Renal cortex interstitium (tissue), 11 donors: ENCODE results near the gene SLC12A9. TPM values are rescaled to one million over a fixed set of nuclear protein-coding genes. Genes with fewer than 3 reads are reported as not detected.
A peak's percentile ranks its signal among the peaks of the same experiment; 100 is the strongest.

Source experiments
- DNase-seq, 11 donors: peaks; one replicate each; pipeline ENCODE4 v3.0.0-alpha.2; 2013; ENCODE audit warnings: low read depth in 9 of 11, low spot score in 4 of 11; ENCODE audit errors: extremely low read depth in 1 of 11
- polyA plus RNA-seq, 3 donors: library from polyadenylated mRNA; unstranded; fragments of 120-200 nt; gene quantifications; one replicate each; pipeline ENCODE4 v1.2.1, GENCODE V29; 2013; ENCODE audit not compliant: insufficient read length in 3 of 3

Gene SLC12A9
- polyA plus RNA-seq, 3 donors, result 20.9 to 38.3 (median 28.1) TPM

DNA sequence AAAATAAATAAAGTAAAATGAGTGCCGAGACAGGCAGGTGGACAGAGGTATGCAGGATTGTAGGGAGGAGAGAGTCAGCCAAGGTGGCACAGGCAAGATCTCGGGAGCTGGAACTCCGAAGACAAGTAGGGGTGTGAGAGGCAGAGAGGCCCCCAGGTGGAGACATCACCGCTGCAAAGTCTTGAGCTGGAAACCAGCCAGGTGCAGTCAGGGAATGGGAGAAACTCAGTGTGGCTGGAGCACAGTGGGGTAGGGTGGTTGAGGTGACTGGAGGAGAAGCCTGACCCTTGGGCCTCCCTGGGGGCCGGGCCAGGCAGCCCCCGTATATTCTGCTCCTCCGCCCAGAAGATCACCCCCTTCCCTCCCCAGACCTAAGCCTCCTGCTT is 29.4 kb upstream of the SLC12A9 start:
- DNase-seq, result no peak

DNA sequence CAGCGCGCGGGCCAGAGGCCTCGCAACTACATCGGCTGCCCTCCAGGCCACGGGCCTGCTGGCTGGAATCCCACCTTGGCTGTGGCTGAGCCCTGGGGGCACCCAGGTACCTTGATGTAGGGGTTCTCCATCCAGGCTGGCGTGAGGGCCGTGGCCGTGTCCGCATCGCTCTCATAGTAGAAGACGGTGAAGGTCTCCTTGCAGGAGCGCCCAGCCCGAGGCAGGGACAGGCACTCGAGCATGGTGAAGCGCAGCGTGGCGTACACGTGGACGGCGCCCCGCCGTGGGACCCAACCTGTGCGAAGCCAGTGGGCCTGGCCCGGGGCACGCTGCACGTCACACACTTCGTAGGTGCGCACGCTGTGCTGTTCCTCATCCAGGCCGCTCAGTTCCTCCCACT is 29.0 kb upstream of the SLC12A9 start:
- DNase-seq, result no peak

DNA sequence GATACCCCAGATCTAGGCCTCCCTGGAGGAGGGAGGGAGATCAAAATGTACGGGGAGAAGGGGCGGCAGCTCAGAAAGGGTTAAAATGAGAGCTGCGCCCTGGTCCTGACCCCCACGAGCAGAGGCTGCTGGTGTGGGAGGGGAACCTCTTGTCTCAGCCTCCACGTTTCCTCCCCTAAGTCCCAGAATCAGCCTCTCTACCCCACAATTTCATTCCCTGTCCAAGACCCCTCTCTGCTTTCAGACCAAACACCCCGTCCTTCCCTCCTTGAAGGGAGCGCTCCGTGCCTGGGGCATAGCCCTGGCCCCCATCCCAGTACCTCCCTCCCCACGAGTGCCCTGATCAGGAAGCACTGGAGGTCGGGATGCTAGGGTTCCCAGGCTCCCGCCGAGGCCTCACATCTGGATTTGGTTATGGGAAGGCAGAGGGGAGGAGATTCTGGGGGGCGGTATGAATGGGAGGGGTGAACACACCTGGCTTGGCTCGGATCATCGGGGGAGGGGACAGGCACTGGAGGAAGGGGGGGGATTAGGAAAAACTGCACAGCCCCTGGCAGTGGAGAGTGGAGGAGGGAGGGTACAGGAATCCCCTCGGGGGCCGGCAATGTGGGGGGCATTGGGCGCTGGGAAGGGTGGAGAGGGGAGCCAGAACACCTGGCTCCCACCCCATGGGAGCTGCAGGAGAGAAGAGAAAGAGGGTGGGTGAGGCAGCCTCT is 27.9 kb upstream of the SLC12A9 start:
- no peak for DNase-seq

DNA sequence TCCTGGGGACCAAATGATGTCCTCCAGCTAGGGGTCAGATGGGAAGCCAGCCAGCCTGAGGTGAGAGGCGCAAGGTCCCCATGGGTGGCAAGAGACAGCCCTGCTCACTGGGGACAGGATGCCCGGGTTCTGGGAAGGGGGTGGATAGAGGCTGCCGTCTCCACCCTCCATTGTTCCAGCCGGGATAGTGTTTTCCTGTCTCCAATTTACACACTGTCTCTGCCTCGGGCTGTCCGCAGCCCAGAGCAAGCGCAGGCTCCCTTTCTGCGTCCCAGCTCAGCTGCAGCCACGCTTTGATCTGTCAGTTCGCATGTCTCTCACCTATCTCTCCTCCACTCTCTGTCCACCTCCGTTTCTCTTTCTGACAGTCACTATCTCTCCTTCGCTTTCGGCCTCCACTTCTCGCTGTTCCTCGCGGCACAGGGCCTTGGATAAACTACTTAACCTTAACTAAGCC is 27.3 kb upstream of the SLC12A9 start:
- DNase-seq, result no peak

DNA sequence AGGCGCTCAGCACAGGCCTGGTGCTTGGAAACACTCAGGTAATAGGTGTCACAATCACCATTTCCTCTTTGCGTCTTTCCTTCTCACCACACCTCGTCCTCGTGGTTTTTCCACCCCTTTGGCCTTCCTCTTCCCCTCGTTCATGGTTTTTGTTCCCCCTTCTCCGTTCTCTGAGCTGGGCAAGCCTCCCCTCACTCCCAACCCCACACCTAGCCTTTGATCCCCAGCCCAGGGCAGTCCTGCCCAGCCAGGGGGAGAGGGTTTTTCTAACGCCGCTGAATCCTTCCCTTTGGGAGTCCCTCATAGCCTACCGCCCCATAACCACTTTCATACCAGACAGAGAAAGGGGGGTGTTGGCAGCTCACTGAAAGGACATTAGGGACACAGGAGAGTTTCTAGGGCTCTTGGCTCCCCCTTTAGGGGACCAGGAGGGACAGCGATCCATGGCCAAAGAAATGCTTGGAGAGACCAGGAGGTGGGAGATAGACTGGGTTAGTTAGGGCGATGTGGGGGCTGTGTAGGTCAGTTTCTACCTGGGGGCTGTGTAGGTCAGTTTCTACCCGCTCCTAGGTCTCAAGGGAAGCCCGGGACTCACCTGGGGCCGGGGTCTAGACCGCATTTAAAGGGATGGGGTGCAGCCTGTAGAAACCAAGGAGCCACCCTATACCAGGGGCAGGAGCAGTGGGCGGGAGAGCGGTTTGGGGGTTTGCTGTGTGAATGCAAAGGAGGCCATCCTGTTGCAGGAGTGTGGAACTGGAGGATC is 26.6 kb upstream of the SLC12A9 start:
- peak in 3 of 11 donors; percentile 25 to 47 (median 44) for DNase-seq

DNA sequence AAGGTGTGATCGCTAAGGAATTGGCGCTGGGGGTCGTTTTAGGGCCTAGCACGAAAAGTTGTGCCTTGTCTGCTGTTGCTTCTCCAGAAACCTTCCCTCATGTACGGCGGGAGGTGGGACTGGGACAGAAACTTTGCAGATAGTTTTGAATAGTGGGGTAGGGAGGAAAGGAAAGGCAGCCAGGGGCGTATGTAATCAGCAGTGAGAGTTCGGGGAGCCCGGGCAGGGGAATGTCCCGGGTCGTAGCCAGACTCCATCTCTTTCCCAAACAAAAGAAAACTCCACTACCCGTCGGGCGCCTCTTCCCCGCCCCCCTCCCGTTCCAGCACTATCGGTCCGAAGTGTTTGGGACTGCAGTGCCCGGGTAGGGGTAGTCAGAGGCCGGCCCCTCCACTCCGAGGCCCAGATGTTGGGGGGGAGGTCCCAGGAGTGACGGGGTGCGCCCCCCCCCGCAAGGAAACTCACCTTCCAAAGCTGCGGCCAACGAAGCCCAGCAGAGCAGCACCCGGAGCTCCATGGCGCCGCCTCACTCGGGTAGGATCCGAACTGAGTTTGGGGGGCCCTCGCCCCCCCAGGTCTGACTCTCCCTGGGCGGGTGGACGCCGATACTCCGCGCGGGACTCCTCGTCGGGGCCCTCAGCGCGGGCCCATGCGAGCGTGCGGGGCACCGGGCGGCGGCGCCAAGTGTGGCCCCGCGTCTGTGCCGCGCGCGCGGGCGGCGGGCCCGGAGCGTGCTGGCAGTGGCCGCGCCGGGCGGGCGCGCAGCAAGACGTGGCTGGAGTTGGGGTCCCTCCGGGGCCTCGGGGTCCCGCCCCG is 25.8 kb upstream of the SLC12A9 start:
- DNase-seq, result peak in 1 of 11 donors; percentile 30

DNA sequence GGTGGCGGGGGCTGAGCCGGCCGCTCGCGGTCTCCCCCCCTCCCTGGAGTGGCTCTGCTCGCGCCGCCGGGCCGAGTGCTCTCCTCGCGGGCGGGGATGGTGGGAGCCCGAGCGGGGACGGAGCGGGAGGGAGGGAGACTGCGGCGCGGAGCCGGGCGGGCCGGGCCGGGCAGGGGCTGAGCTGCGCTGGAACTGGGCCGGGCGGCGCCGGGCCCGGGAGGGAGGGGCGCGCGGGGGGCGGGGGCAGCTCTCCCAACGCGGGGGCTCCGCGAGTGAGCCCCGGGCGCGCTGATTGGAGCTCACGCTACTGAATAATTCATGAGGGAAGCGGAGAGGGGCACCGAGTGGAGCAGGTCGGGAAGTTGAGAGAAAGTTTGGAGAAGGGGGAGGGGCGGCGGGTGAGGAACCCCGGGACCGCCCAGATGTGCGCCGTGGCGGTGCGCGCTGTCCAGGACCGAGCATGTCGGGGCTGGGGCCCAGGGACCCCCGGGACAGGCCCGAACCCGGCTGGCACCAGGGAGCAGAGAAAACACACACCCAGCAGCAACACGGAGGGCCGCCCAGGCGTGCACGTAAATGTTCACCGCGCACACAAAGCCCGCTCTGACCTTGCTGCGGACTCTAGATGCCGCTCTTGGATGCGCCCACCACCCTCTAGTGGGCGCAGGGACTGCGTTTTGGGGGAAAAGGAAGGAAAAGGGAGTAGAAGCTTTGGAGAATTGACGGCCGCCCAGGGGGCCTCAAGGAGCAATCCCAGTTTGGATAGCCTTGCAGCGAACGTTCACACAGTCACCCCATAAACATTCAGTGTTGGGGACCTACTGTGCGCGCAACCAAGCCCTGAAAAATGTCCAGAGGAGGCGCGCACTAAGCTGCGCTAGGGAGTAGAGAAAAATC is 24.9 kb upstream of the SLC12A9 start, which contains the start of gene EPHB4:
EPHB4 (minus strand) TSS at position 194 of the 897 bp plus-strand sequence. CDS start 493 bp downstream, outside the sequence.
- peak; percentile 71 to 93 (median 89) for DNase-seq

DNA sequence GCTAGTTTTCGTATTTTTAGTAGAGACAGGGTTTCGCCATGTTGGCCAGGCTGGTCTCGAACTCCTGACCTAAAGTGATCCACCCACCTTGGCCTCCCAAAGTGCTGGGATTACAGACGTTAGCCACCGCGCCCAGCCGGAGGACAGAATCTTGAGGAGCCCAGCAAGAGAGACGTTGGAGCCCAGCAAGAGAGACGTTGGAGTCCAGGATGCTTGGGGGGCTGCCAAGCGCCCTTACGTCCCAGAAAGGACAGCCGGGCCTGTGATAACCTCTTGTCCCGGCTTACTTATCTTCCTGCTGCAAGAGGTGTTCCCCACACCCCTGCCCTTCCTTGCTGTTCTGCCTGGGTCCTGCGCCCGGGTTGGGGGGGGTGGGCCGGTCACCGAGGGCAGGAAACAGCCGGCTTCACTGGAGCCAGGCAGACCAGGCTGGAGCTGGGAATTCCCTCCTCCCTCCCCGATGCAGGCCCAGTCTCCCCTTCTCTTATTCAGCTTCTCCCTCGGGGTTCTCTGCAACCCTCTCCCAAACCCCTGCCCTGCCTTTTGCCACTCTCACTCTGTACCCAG is 23.3 kb upstream of the SLC12A9 start:
- no peak for DNase-seq

DNA sequence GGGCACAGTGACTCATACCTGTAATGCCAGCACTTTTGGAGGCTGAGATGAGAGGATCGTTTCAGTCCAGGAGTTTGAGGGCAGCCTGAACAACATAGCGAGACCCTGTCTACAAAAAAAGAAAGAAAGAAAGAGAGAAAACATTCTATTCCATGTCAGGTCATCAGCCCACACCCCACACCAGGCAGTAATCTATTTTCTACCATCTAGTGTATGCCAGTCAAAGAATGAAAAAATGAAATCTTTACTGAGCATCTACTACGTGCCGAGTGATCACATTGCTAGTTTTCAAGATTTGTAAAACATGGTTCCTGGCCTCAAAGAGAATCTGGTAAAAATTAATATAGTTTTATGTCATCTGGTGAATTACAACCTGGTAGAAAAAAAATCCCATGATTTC is 22.1 kb upstream of the SLC12A9 start:
- no peak for DNase-seq

DNA sequence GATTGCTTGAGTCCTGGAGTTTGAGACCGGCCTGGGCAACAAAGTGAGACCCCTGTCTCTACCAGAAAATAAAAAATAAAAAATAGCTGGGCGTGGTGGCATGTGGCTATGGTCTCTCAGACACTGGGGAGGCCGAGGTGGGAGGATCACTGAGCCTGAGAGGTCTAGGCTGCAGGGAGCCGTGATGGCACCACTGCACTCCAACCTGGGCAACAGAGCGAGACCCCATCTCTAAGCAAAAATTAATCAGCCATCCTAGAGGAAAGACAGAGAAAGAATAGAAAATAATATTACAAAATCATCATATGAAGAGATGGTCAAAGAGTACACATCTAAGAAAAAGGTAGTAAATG is 20.3 kb upstream of the SLC12A9 start:
- no peak for DNase-seq

DNA sequence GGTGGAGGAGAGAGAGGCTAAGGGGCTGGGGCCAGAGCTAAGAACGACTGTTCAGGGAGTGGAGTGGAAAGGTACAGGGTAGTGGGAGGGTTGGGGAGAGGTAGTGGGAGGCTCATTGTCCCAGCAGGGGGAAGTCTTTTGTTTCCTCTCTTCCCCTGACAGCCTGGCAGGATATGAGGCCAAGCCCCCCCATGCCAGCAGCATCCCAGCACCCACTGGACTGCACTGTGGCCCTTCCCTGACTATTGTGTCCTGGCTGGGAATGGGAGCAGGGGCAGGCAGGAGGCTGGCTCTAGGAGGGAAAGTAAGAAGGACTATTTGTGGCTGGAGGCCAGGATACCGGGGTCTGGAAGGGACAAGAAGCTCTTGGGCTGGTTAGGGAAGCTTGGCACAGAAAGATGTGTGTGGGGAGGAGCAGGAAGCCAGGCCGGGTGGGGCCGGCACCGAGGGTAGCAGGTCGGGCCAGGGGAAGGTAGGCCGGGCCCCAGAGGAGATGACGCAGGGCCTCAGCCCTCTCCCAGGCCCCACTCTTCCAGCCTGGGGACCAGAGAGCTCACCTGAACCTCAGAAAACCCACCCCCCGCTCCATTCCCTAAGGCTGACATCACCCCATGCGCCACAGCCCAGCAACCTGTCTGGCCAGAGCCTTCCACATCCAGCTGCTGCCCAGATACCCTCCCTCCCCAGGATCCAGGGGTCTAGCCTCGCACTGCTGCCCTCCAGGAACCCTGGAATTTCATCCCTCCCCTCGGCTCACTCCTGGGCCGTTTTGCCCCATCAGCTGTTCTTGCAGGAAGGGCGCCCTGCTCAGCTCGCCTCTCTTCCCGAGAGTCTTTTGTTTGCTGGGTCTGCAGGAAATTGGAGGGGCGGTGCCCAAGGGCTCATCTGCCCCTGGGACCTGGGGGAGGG is 16.4 kb upstream of the SLC12A9 start:
- peak in 5 of 11 donors; percentile 63 to 84 (median 74) for DNase-seq

DNA sequence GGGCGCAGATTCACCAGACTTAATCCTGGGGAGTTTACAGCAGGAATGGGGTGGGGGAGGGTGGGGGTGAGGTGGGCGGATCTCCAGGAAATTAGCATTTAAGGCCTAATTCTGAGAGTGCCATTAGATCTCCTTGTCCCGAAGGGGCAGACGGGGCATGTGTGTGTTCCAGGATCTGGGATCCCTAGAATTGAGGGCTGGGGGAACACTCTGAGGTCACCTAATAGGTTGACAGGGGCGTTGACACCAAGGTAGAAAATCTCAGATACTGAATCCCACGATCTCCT is 15.8 kb upstream of the SLC12A9 start:
- DNase-seq, result no peak

DNA sequence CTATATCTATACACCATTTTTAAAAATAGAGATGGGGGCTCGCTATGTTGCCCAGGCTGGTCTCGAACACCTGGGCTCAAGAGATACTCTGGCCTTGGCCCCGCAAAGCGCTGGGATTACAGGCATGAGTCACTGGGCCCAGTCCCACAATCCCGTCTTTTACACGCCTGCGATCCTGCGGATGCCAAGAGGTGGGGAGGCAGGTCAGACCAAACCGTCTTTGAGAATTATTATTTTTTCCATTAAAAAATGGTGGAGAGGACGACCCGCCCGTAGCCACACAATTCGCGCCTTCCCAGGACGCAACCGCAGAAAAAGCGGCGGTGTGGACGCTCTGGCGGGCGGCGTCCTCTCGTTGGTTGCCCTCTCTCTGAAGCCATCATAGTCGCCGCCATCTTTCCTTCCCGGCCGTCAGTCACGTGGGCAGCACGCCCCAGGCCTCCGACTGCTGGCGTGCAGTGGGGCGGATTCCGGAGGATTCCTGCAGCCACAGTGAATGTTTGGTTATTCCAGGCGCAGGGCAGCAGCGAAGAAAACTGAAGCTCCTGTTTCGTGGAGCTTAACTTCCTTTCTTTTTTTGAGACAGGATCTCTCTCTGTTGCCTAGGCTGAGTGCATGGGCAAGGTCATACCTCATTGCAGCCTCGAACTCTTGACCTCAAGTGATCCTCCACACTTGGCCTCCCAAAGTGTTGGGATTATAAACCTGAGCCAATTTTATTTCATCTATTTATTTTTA is 15.2 kb upstream of the SLC12A9 start:
- peak in 10 of 11 donors; percentile 82 to 93 (median 88) for DNase-seq

DNA sequence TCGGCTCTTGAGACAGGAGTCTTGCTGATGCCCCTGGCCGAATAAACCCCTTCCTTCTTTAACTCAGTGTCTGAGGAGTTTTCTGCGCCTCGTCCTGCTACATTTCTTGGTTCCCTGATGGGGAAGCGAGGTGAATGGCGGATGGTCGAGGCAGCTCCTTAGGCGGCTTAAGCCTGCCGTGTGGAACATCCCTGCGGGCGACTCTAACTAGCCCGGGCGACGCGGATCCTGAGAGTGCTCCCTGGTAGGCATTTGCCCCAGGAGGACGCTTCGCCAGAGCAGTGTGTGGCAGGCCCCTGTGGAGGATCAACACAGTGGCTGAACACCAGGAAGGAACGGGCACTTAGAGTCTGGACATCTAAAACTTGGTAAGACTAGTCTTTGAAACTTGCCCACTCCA is 13.2 kb upstream of the SLC12A9 start:
- DNase-seq, result no peak

DNA sequence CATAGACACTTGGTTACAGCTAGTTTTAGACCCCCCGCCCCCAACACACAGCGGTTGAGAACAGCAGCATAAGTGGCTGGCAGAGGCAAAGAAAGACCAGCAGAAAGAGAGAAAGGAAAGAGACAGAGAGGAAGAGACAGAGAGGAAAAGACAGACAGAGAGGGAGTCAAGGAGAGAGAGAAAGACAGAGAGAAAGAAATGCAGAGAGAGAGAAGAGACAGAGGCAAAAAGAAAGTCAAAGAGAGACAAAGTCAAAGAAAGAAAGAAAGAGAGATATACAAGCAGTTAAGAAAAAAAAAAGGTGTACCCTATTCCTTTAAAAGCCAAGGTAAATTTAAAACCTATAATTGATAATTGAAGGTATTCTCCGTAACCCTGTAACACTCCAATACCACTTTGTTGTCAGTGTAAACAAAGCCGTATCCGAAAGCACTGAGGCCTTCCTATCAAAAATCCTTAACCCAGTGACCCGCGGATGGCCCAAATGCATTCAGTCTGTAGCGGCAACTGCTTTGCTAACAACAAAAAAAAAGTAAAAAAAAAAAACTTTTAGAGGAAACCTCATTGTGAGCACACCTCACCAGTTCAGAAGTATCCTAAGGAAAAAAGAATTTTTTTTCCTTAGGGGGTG is 11.9 kb upstream of the SLC12A9 start:
- no peak for DNase-seq

DNA sequence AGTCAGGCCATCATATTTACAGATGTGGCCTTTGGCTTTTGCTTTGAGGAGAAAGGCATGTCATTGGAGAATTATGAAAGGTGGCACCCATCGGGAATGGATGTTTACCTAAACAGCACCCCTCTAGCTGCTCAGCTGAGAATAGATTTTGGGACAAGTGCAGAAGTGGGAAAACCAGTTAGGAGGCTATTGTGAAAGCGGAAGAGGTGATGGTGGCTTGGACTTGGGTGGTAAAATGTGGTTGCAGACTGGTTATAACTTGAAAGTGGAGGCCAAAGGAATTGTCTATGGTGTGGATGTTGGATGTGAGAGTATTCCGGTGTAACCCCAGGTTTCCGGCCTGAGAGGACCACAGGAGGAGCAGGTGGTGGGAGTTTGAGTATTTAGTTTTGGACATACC is 5.2 kb upstream of the SLC12A9 start:
- no peak for DNase-seq
